ENCODE data around the gene SPRY1.
A peak's percentile ranks its signal among the peaks of the same experiment; 100 is the strongest.

Gene SPRY1

DNA sequence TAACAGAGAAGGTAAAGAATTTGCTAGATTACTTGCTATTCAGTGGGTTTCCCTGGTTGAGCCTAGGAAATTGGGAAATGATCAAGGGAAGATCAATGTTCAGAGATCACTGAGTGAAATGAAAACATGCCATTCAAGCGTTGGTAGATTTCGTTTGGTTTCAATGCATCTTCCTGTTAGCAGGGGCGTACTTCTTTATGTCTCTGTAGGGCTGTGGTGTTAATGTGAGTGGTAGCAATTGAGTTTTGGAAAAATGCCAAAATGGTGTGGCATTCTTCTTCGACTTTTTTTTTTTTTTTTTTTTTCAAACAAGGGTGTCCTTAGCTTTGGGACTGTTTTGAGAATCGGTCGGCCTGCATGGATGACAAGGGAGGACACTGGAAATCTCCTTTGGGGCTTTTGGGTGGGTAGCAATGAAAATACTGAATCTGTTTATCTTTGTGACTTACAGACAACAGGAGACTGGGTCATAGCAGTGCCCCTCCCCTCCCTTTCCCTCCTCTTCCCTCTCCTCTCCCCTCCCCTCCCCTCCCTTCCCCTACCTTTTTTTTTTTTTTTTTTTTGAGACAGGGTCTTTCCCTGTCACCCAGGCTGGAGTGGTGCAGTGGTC lies 50.4 kb downstream of the SPRY1 start:
- no peak for DNase-seq

DNA sequence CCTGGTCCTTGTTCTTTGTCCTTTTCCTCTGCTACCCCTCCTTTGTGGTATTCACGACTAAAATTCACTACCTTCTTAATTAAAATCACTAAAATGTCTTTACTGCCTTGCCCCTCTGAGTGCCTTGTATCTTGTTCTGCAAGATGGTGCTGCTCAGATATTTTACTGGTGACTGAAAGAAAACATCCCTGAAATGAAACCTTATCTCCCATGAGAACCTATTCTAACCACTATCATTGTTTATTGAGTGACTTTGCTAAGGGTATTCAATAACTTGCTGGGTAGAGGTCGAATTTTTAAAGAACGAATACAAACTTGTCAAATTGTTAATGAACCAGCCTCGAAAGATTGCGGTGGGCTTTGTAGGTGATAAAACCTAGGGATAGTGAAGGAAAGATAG lies 52.8 kb downstream of the SPRY1 start:
- no peak for DNase-seq

DNA sequence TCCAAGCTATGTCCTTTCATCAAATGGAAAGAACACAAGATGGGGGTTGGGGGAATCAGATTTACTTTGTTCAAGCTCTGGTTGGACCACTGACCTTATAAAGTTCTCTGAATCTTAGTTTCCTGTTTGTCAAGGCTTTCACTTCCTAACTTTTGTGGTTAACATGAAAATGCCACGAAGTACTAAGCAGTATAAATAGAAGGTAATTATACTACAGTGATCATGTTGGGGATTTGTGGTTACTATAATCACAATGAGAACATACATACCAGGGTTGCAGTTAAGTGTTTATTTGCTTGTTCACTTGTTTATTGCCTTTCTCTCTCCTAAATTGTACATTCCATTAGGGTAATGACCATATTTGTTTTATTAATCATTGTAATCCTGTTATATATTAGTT lies 53.2 kb downstream of the SPRY1 start:
- peak; percentile 45 to 60 for DNase-seq

DNA sequence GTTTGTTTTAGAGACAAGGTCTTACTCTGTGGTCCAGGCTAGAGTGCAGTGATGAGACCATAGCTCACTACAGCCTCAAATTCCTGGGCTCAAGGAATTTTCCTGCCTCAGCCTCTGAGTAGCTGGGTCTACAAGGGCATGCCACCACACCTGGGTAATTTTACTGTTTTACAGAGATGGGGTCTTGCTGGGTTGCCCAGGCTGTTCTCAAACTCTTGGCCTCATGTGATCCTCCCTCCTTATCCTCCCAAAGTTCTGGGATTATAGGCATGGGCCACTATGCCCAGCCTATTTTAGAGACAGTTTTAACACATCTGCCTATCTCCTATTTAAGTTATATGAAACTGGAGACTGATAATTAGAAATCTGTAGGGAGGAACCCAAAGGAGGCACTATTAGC lies 53.8 kb downstream of the SPRY1 start:
- DNase-seq = no peak

GRCh38 chr4:123452616-123453015 lies 56.0 kb downstream of the SPRY1 start:
- peak; percentile 92 to 96 for DNase-seq

DNA sequence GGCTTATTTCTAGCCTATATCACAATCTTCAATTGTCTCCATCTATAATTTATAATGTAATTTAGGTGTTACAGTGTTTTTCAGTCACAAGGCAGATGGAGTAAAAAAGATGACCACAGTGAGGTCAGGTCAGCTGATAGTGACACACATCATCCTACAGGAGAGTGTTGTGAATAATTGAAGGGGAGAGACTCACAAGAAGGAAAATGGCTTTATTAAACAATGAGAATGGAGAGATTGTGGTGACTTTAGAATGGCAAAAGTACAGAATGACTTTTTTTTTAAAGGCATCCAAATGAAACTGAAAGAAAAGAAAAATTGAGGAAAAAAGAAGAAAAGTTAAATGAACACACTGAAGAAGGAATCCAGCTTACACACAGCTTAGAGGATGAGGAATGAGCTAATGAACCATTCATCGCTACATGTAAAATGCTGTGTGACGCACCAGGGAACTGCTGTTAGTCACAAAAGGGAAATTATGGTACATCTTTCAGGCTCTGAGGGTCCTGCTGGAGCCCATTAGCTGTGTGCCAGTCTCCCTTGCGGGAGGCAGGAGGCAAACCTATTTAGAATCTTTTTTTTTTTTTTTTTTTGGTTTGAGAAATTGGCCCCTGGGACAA lies 56.6 kb downstream of the SPRY1 start:
- peak; percentile 59 to 80 for DNase-seq

Measured in inflammatory macrophage treated with lipopolysaccharide for 1 hour (primary cell).